Measurements from ENCODE around the gene TMEM89. TPM values are rescaled to one million over a fixed set of nuclear protein-coding genes. Genes with fewer than 3 reads are reported as not detected.

TMEM89 gene
- total and polyA plus RNA-seq, 2 donors from 2014 or later: not detected

DNA sequence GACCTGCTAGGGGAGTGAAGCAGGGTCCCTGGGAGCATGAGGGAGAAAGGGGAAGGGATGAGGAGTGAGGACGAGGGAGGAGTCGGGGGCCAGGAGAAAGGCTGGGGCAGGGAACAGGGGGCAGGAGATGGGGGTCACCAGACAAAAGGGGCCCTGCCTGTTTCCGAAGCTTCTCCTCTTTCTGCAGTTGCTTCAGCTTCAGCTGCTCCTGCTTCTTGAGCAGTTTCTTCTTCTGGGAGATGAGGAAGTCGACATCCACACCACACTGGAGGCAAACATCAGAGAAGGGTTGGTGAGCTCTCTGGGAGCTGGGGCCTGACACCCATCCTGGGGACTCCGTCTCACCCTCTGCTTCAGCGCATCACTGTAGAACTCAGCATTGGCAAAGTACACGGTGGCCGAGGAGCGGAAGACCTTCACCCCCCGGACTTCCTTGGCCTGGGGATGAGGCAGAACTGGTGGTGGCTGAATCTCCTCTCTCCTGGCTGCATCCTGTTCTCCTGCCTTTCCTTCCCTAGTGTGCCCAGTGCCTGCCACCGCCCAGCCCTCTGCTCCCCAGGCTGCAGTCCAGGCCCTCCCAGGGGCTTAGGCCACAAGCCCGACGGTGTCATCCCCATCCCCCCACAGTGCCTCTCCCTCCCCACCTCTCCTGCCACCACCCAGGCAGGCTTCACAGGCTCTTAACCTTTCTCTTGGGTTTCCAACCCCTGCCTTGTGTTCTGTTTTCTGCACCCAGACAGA lies 6.9 kb upstream of the TMEM89 start:
- intact Hi-C loops (cut with DNase I): no loop called here
- Histone ChIP-seq H3K9me3 (ENCODE audit: control insufficient read depth in 2 of 3, insufficient read depth in 1 of 3, low read length in 3 of 3) (no peaks in the 10 kb centered on the region), H3K4me3 (ENCODE audit: low read length in 3 of 3) (no peak overlapping the region), H3K4me1 (ENCODE audit: control insufficient read depth in 2 of 3, insufficient read depth in 2 of 3, low read depth in 1 of 3, low read length in 3 of 3) (peaks cover 0 to 6% (median 5%) of the 10 kb centered on the region in 3 donors), H3K27me3 (ENCODE audit: control insufficient read depth, insufficient read depth, low read length) (no peaks in the 10 kb centered on the region), H3K36me3 (ENCODE audit: control insufficient read depth in 2 of 3, insufficient read depth in 3 of 3, low read length in 3 of 3) (peaks cover 0 to 50% (median 16%) of the 10 kb centered on the region in 3 donors), H3K27ac (ENCODE audit: low read depth in 2 of 2, low read length in 2 of 2) (no peak overlapping the region), H3K9ac (ENCODE audit: low read length in 3 of 3) (no peak overlapping the region)
- TF ChIP-seq CTCF (IDR thresholded peaks at IDR 0.05; ENCODE audit: borderline replicate concordance, extremely low read depth, insufficient read depth): no peak
- FAIRE-seq (no peak), DNase-seq (no peak)

GRCh38 chr3:48625600-48625999 lies 4.0 kb upstream of the TMEM89 start:
- peaks cover 0 to 25% (median 10%) of the 10 kb centered on the region in 3 donors for H3K36me3 ChIP-seq (ENCODE audit: control insufficient read depth in 2 of 3, insufficient read depth in 3 of 3, low read length in 3 of 3)
- intact Hi-C loops (cut with DNase I): no loop called here

GRCh38 chr3:48624767-48625166 lies 3.2 kb upstream of the TMEM89 start:
- TF ChIP-seq CTCF (IDR thresholded peaks at IDR 0.05; ENCODE audit: borderline replicate concordance, extremely low read depth, insufficient read depth): no peak
- peaks cover 0 to 17% (median 10%) of the 10 kb centered on the region in 3 donors for H3K36me3 ChIP-seq (ENCODE audit: control insufficient read depth in 2 of 3, insufficient read depth in 3 of 3, low read length in 3 of 3)
- no peak overlapping the region for H3K27ac ChIP-seq (ENCODE audit: low read depth in 2 of 2, low read length in 2 of 2)
- no peak for FAIRE-seq
- DNase-seq: no peak
- no peaks in the 10 kb centered on the region for H3K9me3 ChIP-seq (ENCODE audit: control insufficient read depth in 2 of 3, insufficient read depth in 1 of 3, low read length in 3 of 3)
- no peak overlapping the region for H3K4me3 ChIP-seq (ENCODE audit: low read length in 3 of 3)
- intact Hi-C loops (cut with DNase I): no loop called here
- H3K4me1 ChIP-seq (ENCODE audit: control insufficient read depth in 2 of 3, insufficient read depth in 2 of 3, low read depth in 1 of 3, low read length in 3 of 3): no peaks in the 10 kb centered on the region
- H3K9ac ChIP-seq (ENCODE audit: low read length in 3 of 3): no peak overlapping the region
- H3K27me3 ChIP-seq (ENCODE audit: control insufficient read depth, insufficient read depth, low read length): no peaks in the 10 kb centered on the region

More at GRCh38 chr3:48625600-48625999, 4.0 kb upstream of the TMEM89 start:
- no peaks in the 10 kb centered on the region for H3K4me1 ChIP-seq (ENCODE audit: control insufficient read depth in 2 of 3, insufficient read depth in 2 of 3, low read depth in 1 of 3, low read length in 3 of 3)
- no peaks in the 10 kb centered on the region for H3K27me3 ChIP-seq (ENCODE audit: control insufficient read depth, insufficient read depth, low read length)
- FAIRE-seq (no peak), DNase-seq (no peak)
- no peak overlapping the region for H3K27ac ChIP-seq (ENCODE audit: low read depth in 2 of 2, low read length in 2 of 2)
- H3K4me3 ChIP-seq (ENCODE audit: low read length in 3 of 3): no peak overlapping the region
- TF ChIP-seq CTCF (IDR thresholded peaks at IDR 0.05; ENCODE audit: borderline replicate concordance, extremely low read depth, insufficient read depth): no peak
- no peaks in the 10 kb centered on the region for H3K9me3 ChIP-seq (ENCODE audit: control insufficient read depth in 2 of 3, insufficient read depth in 1 of 3, low read length in 3 of 3)
- H3K9ac ChIP-seq (ENCODE audit: low read length in 3 of 3): no peak overlapping the region
